OCI-LY3 (cell line): ENCODE results near the gene TNRC6C.

ENCODE experiments used
- CTCF ChIP-seq: fragments of 200-600, 300-600 bp; sonication (generic); IDR thresholded peaks from 2 replicates; pipeline ENCODE4 v1.5.1; 2014; ENCODE audit warnings: antibody characterized with exemption, low read length, low read depth
- EZH2phosphoT487 ChIP-seq: fragments of 200-600 bp; shearing (Covaris generic); IDR thresholded peaks from 2 replicates; pipeline ENCODE4 v1.6.1; 2018; ENCODE audit warnings: antibody characterized with exemption, mixed run types, low read depth

GRCh38 chr17:78120537-78120936, 162.0 kb downstream of the TNRC6C start:
- TF ChIP-seq CTCF = no peak
- TF ChIP-seq EZH2phosphoT487 = no peak
